Transverse colon (tissue), 3 donors: ENCODE results near the gene ATP1A2.

Source experiments
- CTCF ChIP-seq, 5 experiments: fragments of 200-600 bp in 3 of 5; fragments of 450-650 bp in 2 of 5; sonication (generic) in 3 of 5; IDR thresholded peaks; 1 replicate in 2 of 5; 2 replicates in 3 of 5; pipeline ENCODE4 v1.5.1; 2016 to 2017; ENCODE audit warnings: antibody characterized with exemption in 5 of 5, inconsistent platforms in 3 of 5, mild to moderate bottlenecking in 2 of 5, moderate library complexity in 1 of 5
- POLR2A ChIP-seq: fragments of 450-650 bp; IDR thresholded peaks from one replicate; pipeline ENCODE4 v1.6.1; 2016; ENCODE audit warnings: antibody characterized with exemption, mild to moderate bottlenecking, moderate library complexity

DNA sequence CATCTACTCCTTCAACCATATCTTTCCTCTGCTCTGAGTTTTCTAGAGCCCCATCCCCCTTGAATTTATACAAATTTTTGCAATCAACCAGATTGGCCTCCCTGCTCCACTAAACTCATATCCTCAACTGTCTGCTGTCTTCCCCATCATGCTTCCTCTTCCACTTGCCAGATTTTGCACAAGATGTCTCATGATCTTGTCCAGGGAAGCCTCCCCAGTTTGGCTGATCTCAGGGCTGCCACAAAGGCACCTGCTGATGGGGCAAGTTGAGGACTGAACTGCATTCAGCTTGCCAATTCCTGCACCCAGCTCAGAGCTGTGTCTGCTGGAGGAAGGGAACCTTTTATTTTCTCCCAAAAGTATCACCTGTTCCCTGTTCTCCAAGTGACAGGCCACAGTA lies 38.1 kb upstream of the ATP1A2 start:
- TF ChIP-seq CTCF (IDR thresholded peaks at IDR 0.05) (no peak), POLR2A (no peak)
